ENCODE data around the gene ENOX1.

ENOX1 gene

GRCh38 chr13:43289470-43290255, 497.1 kb downstream of the ENOX1 start:
- no peak for DNase-seq (ENCODE audit: low read depth)

DNA sequence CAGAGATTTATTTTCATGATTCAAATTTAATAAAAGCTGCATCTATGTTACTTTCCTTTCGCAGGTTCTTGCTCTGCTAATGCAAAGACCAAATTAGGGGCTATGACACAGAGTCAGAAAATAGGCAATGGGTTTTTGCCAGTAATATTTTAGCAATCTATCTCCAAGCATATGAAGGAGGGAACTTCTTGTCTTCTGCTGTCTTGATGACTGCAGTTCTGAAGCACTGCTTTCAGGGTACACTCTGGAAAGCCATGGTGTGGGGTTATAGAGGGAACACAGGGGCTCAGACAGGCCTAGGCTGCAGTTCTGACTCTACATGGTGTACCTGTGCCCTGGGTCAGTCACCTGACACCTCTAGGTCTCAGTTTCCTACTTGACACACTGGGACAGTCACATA, 500.0 kb downstream of the ENOX1 start:
- no peak for DNase-seq (ENCODE audit: low read depth)

DNA sequence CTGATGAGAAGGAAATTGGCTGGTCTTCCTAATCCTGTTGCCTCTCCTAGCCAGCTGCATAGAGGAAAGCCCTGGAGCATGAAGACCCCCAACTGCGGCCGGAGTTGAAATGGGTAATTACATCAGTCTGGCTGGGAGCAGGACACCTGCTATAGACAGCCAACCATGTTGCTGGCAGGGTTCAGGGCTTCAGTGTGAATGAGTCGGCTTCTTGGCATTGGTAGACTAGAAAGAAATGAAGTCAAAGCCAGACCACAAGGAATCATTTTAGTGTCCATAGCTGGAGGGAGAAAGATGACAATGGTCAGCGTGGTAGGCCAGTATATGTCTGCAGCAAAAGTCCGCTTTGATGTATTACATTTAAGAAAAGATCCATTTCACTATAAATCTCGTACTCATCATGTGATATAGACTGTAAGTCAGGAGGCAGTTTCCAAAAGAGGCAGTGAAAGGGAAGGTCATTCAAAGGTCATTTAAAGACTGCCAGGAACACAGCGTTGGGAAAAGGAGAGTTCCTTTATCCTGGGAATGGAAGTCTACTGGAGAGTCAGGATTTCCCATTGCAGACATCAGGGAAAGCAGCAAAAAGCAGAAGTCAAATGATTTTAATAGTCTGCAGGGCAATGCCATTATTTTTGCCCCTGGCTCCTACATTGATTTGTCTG, 500.7 kb downstream of the ENOX1 start:
- no peak for DNase-seq (ENCODE audit: low read depth)

DNA sequence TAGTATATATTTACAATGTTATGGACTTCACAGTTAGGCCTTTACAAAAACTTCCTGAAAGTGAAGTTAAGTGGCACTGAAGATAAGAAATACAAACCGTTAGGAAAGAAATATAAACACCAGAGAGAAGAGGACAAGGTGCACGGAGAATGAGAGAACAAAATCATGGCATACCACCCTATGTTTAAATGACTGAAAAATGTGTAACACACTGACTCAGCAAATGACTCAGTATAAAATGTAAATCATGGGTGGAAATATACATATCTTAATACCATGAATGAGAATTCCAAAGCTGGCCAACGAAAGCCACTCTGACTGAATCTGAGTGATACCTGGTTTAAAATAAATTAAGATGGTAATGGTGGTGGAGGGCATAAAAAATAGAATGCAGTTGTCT, 502.6 kb downstream of the ENOX1 start:
- DNase-seq (ENCODE audit: low read depth): no peak

DNA sequence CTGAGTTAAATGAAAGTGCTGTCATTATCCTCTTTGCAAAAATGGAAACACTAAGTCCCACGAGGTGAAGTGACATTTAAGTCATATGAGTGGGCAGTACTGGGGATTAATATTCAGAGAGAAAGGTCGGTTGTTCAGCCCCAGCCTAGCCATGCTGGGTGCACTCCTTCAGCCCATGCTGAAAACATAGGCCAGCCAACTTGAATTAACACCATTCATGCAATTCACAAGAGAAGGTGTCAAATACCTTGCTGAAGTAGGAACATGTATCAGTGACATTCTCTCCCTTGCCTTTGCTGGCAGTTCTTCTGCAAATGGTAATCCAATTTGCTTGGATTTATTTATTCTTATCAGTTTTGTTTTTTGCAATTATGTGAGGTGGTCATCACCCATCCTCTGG, 507.1 kb downstream of the ENOX1 start:
- DNase-seq (ENCODE audit: low read depth): no peak

DNA sequence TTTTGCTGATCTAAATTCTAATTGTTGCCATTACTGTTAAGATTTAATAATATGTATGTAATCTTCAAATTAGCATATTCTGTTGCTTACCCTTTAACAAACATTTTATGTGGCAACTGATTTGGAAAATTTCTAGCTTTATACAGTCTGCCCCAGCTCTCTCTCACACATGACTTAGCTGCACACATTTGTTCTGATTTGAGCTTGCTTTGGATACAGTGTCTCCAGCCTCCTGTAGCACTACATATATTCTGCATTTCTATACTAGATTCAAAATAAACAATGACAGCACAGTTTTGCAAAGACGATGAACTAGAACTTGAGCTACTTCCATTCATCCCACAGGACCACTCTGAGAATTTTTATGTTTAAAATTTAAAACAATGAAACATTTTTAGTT, 508.6 kb downstream of the ENOX1 start:
- DNase-seq (ENCODE audit: low read depth): no peak

DNA sequence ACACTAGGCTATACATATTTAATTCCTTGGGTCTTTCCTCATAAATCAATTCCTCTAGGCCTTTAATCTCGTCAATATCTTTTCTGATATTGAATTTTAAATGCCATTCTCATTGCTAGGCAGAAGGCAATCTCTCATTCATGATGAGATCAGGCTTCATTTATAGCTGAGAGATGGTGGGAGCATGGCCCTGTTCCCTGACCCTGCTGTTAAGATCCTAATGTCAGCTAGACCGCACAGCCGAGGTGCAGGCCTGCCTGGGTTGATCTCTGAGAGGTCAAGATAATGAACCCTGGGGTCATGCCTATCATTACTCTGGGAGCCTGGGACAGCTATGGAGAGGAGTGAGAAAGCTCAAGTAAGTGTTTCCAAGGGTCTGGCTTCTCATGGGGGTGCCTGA, 509.6 kb downstream of the ENOX1 start:
- DNase-seq (ENCODE audit: low read depth): no peak

DNA sequence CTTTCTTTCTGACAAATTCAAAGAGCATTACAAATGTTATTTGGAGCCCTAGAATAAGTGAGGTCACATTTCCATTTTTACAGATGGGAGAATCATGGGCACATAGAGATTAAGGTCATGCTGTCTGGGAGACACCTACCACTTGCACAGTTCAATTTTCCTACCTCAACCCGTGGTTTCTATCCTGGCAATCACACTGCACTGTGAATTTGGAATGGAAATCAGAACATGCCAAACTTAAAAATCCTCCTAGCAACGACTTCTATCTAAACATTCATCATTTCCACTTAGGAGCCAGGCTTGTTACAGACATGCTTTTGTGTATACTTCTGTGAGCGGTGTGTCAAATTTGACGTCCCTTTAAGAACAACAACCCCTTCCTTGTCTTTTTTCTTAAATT, 511.9 kb downstream of the ENOX1 start:
- no peak for DNase-seq (ENCODE audit: low read depth)

GRCh38 chr13:43273362-43273761, 513.4 kb downstream of the ENOX1 start:
- no peak for DNase-seq (ENCODE audit: low read depth)

DNA sequence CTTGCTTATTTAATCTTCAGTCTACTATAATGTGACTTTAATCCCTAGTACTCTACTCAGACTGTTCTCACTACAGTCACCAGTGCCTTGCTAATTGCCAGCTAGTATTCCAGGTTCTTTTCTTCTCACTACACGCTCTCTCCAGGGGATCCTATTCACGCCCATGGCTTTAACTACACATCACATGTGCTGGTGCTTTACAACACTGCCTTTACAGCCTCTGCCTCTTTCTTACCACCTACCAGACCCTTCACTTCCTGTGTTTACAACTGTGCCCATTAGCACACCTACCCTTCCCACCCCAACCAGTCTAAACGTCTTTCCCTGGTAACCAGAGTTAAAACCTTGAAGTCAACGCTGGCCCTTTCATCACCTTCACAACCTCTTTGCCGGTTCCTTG, 513.9 kb downstream of the ENOX1 start:
- no peak for DNase-seq (ENCODE audit: low read depth)

DNA sequence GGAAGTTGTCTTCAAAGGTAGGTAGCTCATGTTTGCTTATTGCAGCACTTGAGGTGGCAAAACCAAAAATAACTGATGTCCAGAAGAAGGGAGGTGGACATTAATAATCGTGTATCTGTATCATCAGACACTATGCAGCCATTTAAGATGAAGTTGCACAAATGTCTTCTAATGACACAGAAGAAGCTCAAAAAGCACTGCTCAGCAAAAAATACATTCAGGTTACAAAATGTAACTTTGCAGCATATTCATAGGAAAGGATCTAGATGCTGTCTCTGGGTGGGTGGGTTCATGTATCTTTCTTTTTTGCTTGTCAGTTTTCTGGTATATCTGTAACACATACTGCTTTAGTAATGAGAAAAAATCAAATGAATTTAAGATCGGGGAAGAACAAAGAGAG, 515.6 kb downstream of the ENOX1 start:
- DNase-seq (ENCODE audit: low read depth): no peak

- DNase-seq (ENCODE audit: low read depth): no peak
Observed at GRCh38 chr13:43270130-43270830, 516.5 kb downstream of the ENOX1 start.

DNA sequence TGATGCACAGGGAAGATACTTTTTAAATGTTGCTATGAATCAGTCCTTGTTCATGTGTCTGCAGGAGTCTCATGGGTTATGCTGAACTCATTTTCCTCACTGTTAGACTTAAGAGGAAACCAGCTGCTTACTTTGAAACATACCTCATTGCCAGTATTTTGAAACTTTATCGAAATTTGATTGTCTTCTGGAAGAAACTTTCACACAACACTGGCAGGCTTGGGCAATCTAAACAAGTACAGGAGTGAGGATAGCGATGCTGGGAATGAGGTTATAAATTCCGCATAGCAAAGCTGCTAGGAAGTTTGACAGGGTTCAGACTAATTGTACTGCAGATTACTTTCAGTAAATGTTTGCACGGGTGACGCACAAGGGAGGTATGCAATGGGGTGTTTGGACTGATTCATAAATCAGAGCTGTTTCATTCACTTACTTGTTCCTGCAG, 517.7 kb downstream of the ENOX1 start:
- no peak for DNase-seq (ENCODE audit: low read depth)

DNA sequence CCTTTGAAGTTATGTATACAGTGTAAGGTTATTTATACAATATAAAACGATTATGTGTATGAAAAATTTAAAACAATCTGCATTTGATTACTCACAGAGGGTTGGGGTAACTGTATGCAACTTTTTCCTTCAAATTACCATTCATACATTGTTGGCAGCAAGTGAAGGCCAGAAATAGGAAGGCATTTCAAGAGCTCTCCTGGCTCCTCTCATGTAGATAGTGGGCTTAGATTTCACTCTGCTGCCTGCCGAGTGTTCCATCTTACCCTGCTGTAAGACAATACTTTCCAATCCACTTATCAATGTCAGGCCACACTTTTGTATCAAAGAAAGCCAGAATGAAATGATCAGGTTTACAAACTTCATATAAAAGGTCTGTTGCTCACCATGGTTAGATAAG, 518.1 kb downstream of the ENOX1 start:
- no peak for DNase-seq (ENCODE audit: low read depth)

DNA sequence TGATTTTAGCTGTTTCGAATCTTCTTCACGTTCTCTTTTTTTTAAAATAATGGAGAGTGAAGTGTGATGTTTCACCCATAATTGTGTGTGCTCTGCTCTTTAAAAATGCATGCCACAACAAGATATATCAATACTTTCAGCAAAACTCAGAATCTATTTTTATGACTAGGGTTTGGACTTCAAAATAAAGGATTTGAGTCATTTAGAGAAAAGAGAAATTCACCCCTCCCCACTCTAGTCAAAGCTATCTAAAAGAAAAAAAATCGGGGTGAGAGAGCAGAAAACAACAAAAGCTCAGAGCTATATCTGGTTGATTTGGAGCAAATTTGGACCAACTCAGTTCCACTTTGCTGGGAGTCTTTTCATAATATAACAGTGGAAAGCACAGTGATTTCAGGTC, 518.9 kb downstream of the ENOX1 start:
- DNase-seq (ENCODE audit: low read depth): no peak

GRCh38 chr13:43266936-43267615, 519.7 kb downstream of the ENOX1 start:
- no peak for DNase-seq (ENCODE audit: low read depth)

DNA sequence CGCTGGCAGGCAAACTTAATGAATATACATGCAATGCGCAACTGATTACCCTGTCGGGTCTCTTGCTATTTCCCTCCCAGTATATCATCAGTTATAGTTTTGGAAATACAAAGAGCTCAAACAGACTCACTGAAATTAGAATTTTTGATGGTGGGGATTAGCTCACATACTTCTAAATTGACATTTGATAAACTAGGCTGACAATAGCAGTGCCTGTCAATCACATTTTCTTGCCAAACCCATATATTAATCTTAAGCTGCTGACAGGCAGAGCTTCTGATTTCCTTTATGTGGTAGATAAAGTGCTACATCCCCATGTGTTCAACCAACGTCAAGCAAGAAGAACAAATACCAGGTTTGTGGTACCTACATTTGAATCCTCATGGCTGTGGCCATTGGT, 521.7 kb downstream of the ENOX1 start:
- DNase-seq (ENCODE audit: low read depth): no peak

DNA sequence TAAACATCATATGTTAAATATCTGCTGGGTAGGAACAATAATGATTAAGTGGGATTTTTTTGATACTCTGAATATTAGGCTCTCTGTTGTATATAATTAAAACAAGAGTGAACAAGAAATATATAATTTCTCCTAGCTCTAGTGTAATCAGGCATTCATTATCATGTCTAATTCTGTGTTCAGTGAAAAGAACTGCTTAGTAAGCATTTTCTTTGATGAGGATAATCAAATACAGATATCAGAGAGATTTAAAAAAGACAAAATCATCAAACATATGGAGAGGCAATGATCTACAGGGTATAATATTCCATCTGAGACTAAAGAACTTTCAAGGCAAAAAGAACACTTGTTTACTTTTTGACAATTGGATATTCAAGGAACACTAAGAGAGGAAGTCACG, 522.3 kb downstream of the ENOX1 start:
- DNase-seq (ENCODE audit: low read depth): no peak

- DNase-seq (ENCODE audit: low read depth): no peak
Observed at GRCh38 chr13:43263047-43263446, 523.7 kb downstream of the ENOX1 start.

DNA sequence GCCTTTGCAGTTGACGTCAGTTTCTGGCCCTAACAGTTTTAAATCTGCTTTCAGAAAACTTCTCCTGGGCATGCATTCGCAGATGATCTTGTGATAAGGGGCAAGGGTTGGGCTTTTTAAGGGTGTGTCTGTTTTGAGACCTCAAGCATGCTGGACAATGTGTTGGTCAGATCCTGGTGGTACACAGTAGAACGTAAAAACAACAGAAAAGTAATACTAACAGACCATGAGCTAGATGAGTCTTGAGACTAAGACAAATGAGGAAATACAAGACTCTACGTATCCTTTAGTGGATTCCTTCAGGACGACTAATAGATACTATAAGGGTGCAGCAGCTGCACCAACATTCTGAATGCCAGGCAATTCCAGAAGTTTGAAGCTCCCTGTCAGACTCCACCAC, 525.8 kb downstream of the ENOX1 start:
- DNase-seq (ENCODE audit: low read depth): no peak

DNA sequence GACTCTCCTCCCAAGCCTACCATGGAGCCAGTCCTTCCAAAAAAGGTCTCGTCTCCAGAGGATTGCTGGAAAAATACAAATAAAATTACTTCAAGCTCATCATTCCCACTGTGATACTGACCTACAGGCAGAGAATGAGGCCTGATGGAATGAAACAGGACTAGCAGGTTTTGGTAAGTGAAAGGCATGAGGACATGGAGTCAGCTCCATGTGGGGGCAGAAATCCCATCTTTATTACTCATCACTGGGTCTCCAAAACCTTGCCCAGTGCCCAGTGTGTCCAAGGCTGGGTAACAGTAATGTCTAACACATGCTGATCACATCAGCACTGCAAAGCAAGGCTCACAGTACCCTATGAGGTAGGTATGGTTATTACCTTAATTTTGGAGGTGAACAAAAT, 528.0 kb downstream of the ENOX1 start:
- no peak for DNase-seq (ENCODE audit: low read depth)

GRCh38 chr13:43257765-43258164, 529.0 kb downstream of the ENOX1 start:
- DNase-seq (ENCODE audit: low read depth): no peak

DNA sequence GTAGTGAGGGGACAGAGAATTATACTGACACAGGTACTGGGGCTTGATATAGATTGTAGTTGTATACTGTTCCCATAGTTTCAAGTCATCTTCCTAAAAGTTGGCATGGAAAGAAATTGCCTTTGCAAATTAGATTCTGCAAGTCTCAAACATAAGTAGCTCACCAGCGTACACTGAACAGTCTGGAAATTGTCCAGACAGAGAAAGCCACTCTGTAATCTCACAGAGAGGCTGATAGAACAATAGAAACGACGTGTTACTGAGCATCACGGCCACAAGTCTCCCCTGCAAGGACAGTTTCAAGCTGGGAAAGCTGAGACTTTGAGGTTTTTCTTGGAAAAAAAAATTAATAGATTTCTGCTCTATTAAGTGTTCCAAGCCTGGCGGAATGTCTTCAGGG, 534.8 kb downstream of the ENOX1 start:
- DNase-seq (ENCODE audit: low read depth): no peak

All from T follicular helper cell (primary cell).